Sigmoid colon (tissue), 7 donors: ENCODE measurements around the gene SPNS1. TPM values are rescaled to one million over a fixed set of nuclear protein-coding genes. Genes with fewer than 3 reads are reported as not detected.

Experiments
- DNase-seq: peaks from one replicate; pipeline ENCODE4 v3.0.0-alpha.2; 2019
- H3K27ac ChIP-seq, 4 donors: fragments of 200-600 bp; sonication (generic); one replicate each; pipeline ENCODE4 v1.5.1; 2016 to 2019; ENCODE audit warnings: mild to moderate bottlenecking in 1 of 4
- H3K27me3 ChIP-seq, 3 donors: fragments of 200-600 bp; sonication (generic); one replicate each; pipeline ENCODE4 v1.5.1; 2019; ENCODE audit warnings: mild to moderate bottlenecking in 1 of 3
- H3K36me3 ChIP-seq, 4 donors: fragments of 200-600 bp; sonication (generic); one replicate each; pipeline ENCODE4 v1.5.1; 2016 to 2019
- H3K4me1 ChIP-seq, 4 donors: fragments of 200-600 bp; sonication (generic); one replicate each; pipeline ENCODE4 v1.5.1; 2017 to 2019
- H3K4me3 ChIP-seq, 4 donors: fragments of 200-600 bp; sonication (generic); one replicate each; pipeline ENCODE4 v1.5.1; 2017 to 2019; ENCODE audit warnings: mild to moderate bottlenecking in 2 of 4, moderate library complexity in 1 of 4
- H3K9me3 ChIP-seq, 4 donors: fragments of 200-600 bp in 3 of 4; sonication (generic) in 3 of 4; one replicate each; pipeline versions ENCODE4 v1.5.1 to v1.6.1; 2013 to 2019
- CTCF ChIP-seq, 4 experiments: fragments of 450-650 bp in 3 of 4; fragments of 200-600 bp in 1 of 4; IDR thresholded peaks; one replicate each; pipeline ENCODE4 v1.5.1; 2016 to 2019; ENCODE audit warnings: antibody characterized with exemption in 4 of 4, mild to moderate bottlenecking in 3 of 4, moderate library complexity in 2 of 4
- EP300 ChIP-seq, 4 donors: sonication (generic); formaldehyde crosslinking; IDR thresholded peaks; one replicate each; pipeline ENCODE4 v1.6.1; 2017; ENCODE audit warnings: antibody characterized with exemption in 4 of 4
- POLR2A ChIP-seq, 2 donors: fragments of 450-650 bp; IDR thresholded peaks; one replicate each; pipeline ENCODE4 v1.6.1; 2016; ENCODE audit warnings: antibody characterized with exemption in 2 of 2, mild to moderate bottlenecking in 2 of 2, moderate library complexity in 2 of 2
- POLR2AphosphoS5 ChIP-seq, 4 donors: sonication (generic); formaldehyde crosslinking; IDR thresholded peaks; one replicate each; pipeline ENCODE4 v1.6.1; 2017; ENCODE audit warnings: antibody characterized with exemption in 4 of 4
- WGBS, 2 donors: extraction: QIAGEN DNeasy Blood & Tissue Kit; methylation state at CpG; one replicate each; pipeline ENCODE4 v1.1.7; 2013; 5-methylcytosine and 5-hydroxymethylcytosine counted together
- intact Hi-C: fragments of 100-400 bp; cut with DNase I; formaldehyde crosslinking; loops from one replicate; pipeline ENCODE4 v1.15.1; 2023
- polyA plus RNA-seq, 3 donors: library from polyadenylated mRNA; stranded (reverse); fragments of 200-250 nt; gene quantifications; one replicate each; pipeline ENCODE4 v1.2.3, GENCODE V29; 2013
- total RNA-seq, 4 donors: library from RNA; depleted of rRNA; stranded (reverse); fragments of >200 nt; gene quantifications; one replicate each; pipeline ENCODE4 v1.1.0, GENCODE V29; 2016
- donor health status: healthy with polysubstance abuse.
- donor health status: Bipolar disorder and iron deficiency.
- donor health status: healthy.

Gene SPNS1
- total and polyA plus RNA-seq, 7 donors, result 6.6 to 40.2 (median 14.5) TPM

GRCh38 chr16:29029168-29029994 is 54.8 kb downstream of the SPNS1 start:
- peak; percentile 59 for DNase-seq
- H3K4me3 ChIP-seq, result no peak overlapping the region
- no peak overlapping the region for H3K27ac ChIP-seq
- no peaks in the 10 kb centered on the region for H3K4me1 ChIP-seq
- H3K36me3 ChIP-seq, result no peaks in the 10 kb centered on the region
- TF ChIP-seq POLR2AphosphoS5 (IDR thresholded peaks at IDR 0.05), result no peak
- no peak for TF ChIP-seq POLR2A (IDR thresholded peaks at IDR 0.05)
- TF ChIP-seq CTCF (IDR thresholded peaks at IDR 0.05), result no peak
- no peak for TF ChIP-seq EP300 (IDR thresholded peaks at IDR 0.05)
- peaks cover 0 to 3% (median 0%) of the 10 kb centered on the region in 3 donors for H3K27me3 ChIP-seq
- intact Hi-C loops, result no loop called here
- H3K9me3 ChIP-seq, result no peaks in the 10 kb centered on the region
- WGBS, 2 donors, result 53 to 56% methylated on average over 16 of the region's 16 CpGs

- no peaks in the 10 kb centered on the region for H3K36me3 ChIP-seq
- no peak overlapping the region for H3K27ac ChIP-seq
- H3K4me3 ChIP-seq, result no peak overlapping the region
- intact Hi-C loops, result no loop called here
- DNase-seq, result peak; percentile 40
- no peaks in the 10 kb centered on the region for H3K27me3 ChIP-seq
- no peaks in the 10 kb centered on the region for H3K4me1 ChIP-seq
- 81 to 83% methylated on average over 8 of the region's 8 CpGs for WGBS, 2 donors
- no peaks in the 10 kb centered on the region for H3K9me3 ChIP-seq
- no peak for TF ChIP-seq CTCF (IDR thresholded peaks at IDR 0.05)
- TF ChIP-seq POLR2A (IDR thresholded peaks at IDR 0.05), result no peak
- TF ChIP-seq POLR2AphosphoS5 (IDR thresholded peaks at IDR 0.05), result no peak
Observed at GRCh38 chr16:29030086-29030840, 55.7 kb downstream of the SPNS1 start.

Other genes starting within 250 kb of the SPNS1 start
- gene NPIPB9, start 223.0 kb upstream of the SPNS1 start, total RNA-seq, result 1 to 10 TPM in 2 of 4 donors, under 1 TPM in 1, not detected in 1; 0.49 to 7.5 (median 1.8) TPM
- gene NPIPB9, start 223.0 kb upstream of the SPNS1 start, polyA plus RNA-seq, result under 1 TPM in 1 of 3 donors, not detected in 2; 0.87 TPM
- 10 to 100 TPM; 40.2 to 75.1 (median 52.2) TPM for gene ATXN2L, start 151.8 kb upstream of the SPNS1 start, total RNA-seq
- 10 to 100 TPM; 25.9 to 89.9 (median 30.0) TPM for gene ATXN2L, start 151.8 kb upstream of the SPNS1 start, polyA plus RNA-seq
- 100 to 1,000 TPM in 1 of 4 donors, 10 to 100 TPM in 3; 75.3 to 115 (median 89.8) TPM for gene TUFM, start 128.4 kb upstream of the SPNS1 start, total RNA-seq
- 100 to 1,000 TPM; 102 to 289 (median 151) TPM for gene TUFM, start 128.4 kb upstream of the SPNS1 start, polyA plus RNA-seq
- gene SH2B1, start 110.9 kb upstream of the SPNS1 start, total RNA-seq, result 10 to 100 TPM; 23.5 to 50.4 (median 24.7) TPM
- 10 to 100 TPM; 29.1 to 51.4 (median 36.0) TPM for gene SH2B1, start 110.9 kb upstream of the SPNS1 start, polyA plus RNA-seq
- under 1 TPM in 2 of 4 donors, not detected in 2; 0.36 to 0.49 TPM for gene ATP2A1, start 96.3 kb upstream of the SPNS1 start, total RNA-seq
- 1 to 10 TPM in 2 of 3 donors, not detected in 1; 1.2 to 1.6 TPM for gene ATP2A1, start 96.3 kb upstream of the SPNS1 start, polyA plus RNA-seq
- gene RABEP2, start 49.5 kb upstream of the SPNS1 start, total RNA-seq, result 10 to 100 TPM in 3 of 4 donors, 1 to 10 TPM in 1; 9.9 to 43.2 (median 15.0) TPM
- gene RABEP2, start 49.5 kb upstream of the SPNS1 start, polyA plus RNA-seq, result 10 to 100 TPM; 30.0 to 48.7 (median 35.4) TPM
- not detected for gene CD19, start 42.8 kb upstream of the SPNS1 start, total RNA-seq
- 10 to 100 TPM in 1 of 3 donors, 1 to 10 TPM in 1, not detected in 1; 1.4 to 45.9 TPM for gene CD19, start 42.8 kb upstream of the SPNS1 start, polyA plus RNA-seq
- gene NFATC2IP, start 23.8 kb upstream of the SPNS1 start, total RNA-seq, result 10 to 100 TPM; 17.4 to 32.4 (median 22.3) TPM
- 10 to 100 TPM; 12.6 to 42.5 (median 16.2) TPM for gene NFATC2IP, start 23.8 kb upstream of the SPNS1 start, polyA plus RNA-seq
- gene LAT, start 10.3 kb downstream of the SPNS1 start, total RNA-seq, result 10 to 100 TPM in 2 of 4 donors, 1 to 10 TPM in 2; 6.6 to 19.1 (median 9.3) TPM
- gene LAT, start 10.3 kb downstream of the SPNS1 start, polyA plus RNA-seq, result 10 to 100 TPM in 1 of 3 donors, 1 to 10 TPM in 2; 1.4 to 26.2 (median 2.4) TPM